Measurements from ENCODE around the gene TOMM20. TPM values are rescaled to one million over a fixed set of nuclear protein-coding genes. Genes with fewer than 3 reads are reported as not detected.
A peak's percentile ranks its signal among the peaks of the same experiment; 100 is the strongest.

Gene TOMM20
- total RNA-seq, 1 donor from 2014 or later, result 74.4 TPM

GRCh38 chr1:235067396-235068157, 61.1 kb downstream of the TOMM20 start:
- peak; percentile 74 to 87 for DNase-seq (ENCODE audit: low read depth in 2 of 2)

- DNase-seq (ENCODE audit: low read depth in 2 of 2), result peak; percentile 37 to 58
Measured at GRCh38 chr1:235063068-235063765, 65.4 kb downstream of the TOMM20 start.

GRCh38 chr1:235060607-235061470, 67.8 kb downstream of the TOMM20 start:
- no peak for DNase-seq (ENCODE audit: low read depth in 2 of 2)

Other genes with a start within 250 kb of the TOMM20 start
- 36.0 and 45.0 TPM in 2 replicates for gene RBM34, start 32.4 kb upstream of the TOMM20 start, total RNA-seq
- 30.1 and 43.8 TPM in 2 replicates for gene ARID4B, start 199.3 kb upstream of the TOMM20 start, total RNA-seq
- gene GGPS1, start 199.7 kb upstream of the TOMM20 start, total RNA-seq, result 10.9 and 14.1 TPM in 2 replicates
- 12.0 and 12.1 TPM in 2 replicates for gene TBCE, start 238.6 kb upstream of the TOMM20 start, total RNA-seq

All from lung microvascular endothelial cell (primary cell).